Measurements from ENCODE around the gene TNS3. TPM values are rescaled to one million over a fixed set of nuclear protein-coding genes. Genes with fewer than 3 reads are reported as not detected.

TNS3 gene
- total and polyA plus RNA-seq, 2 donors (not counting 1 experiment from before 2014, with no cell fraction given), result 11.4 to 77.5 TPM

DNA sequence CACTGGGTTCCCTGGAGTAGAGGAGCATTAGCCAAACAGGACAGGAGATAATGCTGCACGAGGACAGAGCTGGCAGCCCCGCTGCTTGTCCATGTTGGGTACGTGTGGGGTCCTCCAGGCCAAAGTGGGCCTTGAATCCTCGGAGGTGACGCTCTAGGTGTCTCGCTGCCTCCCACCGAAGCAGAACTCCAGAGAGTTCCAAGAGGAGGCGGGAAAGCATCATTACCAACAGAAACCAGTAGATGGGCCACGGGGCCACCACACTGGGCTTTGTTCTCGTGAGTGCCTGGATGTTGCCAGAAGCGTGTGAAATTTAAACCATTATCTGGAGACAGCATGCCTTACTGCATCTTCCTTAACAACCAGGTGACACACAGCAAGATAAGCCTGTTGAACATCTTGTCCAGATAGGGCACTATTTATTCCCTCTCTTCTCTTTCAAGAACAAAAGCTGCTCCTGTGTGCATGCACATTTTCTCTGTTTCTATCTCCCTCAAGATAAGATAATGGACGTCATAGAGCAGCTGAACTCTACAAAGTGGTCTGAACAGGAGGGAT, 56.8 kb downstream of the TNS3 start:
- Mint-ChIP-seq H3K4me3 (no peak overlapping the region), H3K9me3 (ENCODE audit: insufficient read depth) (no peaks in the 10 kb centered on the region), H3K27ac (no peak overlapping the region), H3K4me1 (peaks cover 6% of the 10 kb centered on the region), H3K27me3 (no peaks in the 10 kb centered on the region)
- H3K36me3 ChIP-seq (replicated peaks in 1 of 2; ENCODE audit: control extremely low read depth in 1 of 2, control insufficient read depth in 1 of 2, extremely low read depth in 1 of 2, insufficient read depth in 2 of 2, low read length in 1 of 2), result peaks cover 0 to 38% of the 10 kb centered on the region in 2 experiments
- no peak overlapping the region for H3K9ac ChIP-seq (ENCODE audit: low read length)
- intact Hi-C loops (cut with micrococcal nuclease), result no loop called here
- POLR2A ChIA-PET, result interaction anchor here (0.7 kb wide), 2 partner anchors 23 to 126 kb away, joined by 3 to 4 read pairs; no protein-coding TSS in a partner anchor
- no peak overlapping the region for H3K4me2 ChIP-seq (replicated peaks; ENCODE audit: low read depth, low read length, poor library complexity, severe bottlenecking)
- DNase-seq (no peak), ATAC-seq (ENCODE audit: low read depth) (no peak)
- WGBS (ENCODE audit: insufficient coverage), result 97% methylated on average over 12 of the region's 12 CpGs
- peaks cover 0 to 2% (median 0%) of the 10 kb centered on the region in 3 donors for H3K9me3 ChIP-seq (ENCODE audit: control extremely low read depth in 1 of 3, control insufficient read depth in 2 of 3, insufficient read depth in 1 of 3, low read length in 2 of 3)
- H3K4me3 ChIP-seq (ENCODE audit: control extremely low read depth in 1 of 5, extremely low read depth in 1 of 5, insufficient read depth in 1 of 5, low read depth in 2 of 5, low read length in 4 of 5), result no peak overlapping the region
- no peak overlapping the region for H3K27ac ChIP-seq (ENCODE audit: low read length in 2 of 2)
- H3K79me2 ChIP-seq (ENCODE audit: control insufficient read depth, insufficient read depth, low read length), result peaks cover 10% of the 10 kb centered on the region
- H4K20me1 ChIP-seq (ENCODE audit: control insufficient read depth, insufficient read depth, low read length, poor library complexity, severe bottlenecking), result no peaks in the 10 kb centered on the region
- H2AFZ ChIP-seq (ENCODE audit: insufficient read depth, low read depth, low read length, poor library complexity, severe bottlenecking), result no peak overlapping the region
- H3K27me3 ChIP-seq (replicated peaks in 1 of 4; ENCODE audit: control extremely low read depth in 1 of 4, control insufficient read depth in 3 of 4, insufficient read depth in 4 of 4, low read length in 3 of 4), result no peaks in the 10 kb centered on the region
- CTCF ChIA-PET, result no interaction called here
- H3K4me1 ChIP-seq (ENCODE audit: control insufficient read depth in 2 of 2, insufficient read depth in 2 of 2, low read length in 2 of 2), result no peaks in the 10 kb centered on the region
- TF ChIP-seq, protein P1, sequence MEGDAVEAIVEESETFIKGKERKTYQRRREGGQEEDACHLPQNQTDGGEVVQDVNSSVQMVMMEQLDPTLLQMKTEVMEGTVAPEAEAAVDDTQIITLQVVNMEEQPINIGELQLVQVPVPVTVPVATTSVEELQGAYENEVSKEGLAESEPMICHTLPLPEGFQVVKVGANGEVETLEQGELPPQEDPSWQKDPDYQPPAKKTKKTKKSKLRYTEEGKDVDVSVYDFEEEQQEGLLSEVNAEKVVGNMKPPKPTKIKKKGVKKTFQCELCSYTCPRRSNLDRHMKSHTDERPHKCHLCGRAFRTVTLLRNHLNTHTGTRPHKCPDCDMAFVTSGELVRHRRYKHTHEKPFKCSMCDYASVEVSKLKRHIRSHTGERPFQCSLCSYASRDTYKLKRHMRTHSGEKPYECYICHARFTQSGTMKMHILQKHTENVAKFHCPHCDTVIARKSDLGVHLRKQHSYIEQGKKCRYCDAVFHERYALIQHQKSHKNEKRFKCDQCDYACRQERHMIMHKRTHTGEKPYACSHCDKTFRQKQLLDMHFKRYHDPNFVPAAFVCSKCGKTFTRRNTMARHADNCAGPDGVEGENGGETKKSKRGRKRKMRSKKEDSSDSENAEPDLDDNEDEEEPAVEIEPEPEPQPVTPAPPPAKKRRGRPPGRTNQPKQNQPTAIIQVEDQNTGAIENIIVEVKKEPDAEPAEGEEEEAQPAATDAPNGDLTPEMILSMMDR (IDR thresholded peaks at IDR 0.05), result no peak
- TF ChIP-seq EZH2 (IDR thresholded peaks at IDR 0.05; ENCODE audit: borderline replicate concordance, insufficient read depth, low read depth, low read length, poor library complexity, severe bottlenecking), result no peak

DNA sequence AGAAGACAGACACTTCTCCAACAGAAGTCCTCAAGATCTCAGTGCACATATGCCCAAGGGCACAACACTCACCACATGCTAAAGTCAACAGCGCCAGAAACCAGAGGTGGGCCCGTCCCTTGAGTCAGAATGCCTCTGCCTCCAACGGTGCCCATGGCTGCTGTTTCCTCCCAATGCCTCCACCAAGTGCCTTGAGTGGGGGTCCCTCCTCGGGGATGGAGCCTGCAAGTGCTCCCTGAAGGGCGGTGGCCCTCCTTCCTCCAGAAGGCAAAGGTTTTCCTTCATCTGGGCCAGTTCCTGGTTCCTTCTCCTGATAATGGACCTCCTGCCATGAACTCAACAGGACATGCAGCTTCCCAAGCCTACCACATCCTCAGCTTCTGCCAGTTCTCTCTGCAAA, 58.5 kb downstream of the TNS3 start:
- no peak for ATAC-seq (ENCODE audit: low read depth)
- Mint-ChIP-seq H3K27me3 (no peaks in the 10 kb centered on the region), H3K4me3 (no peak overlapping the region), H3K27ac (no peak overlapping the region), H3K4me1 (peaks cover 4% of the 10 kb centered on the region), H3K9me3 (ENCODE audit: insufficient read depth) (no peaks in the 10 kb centered on the region)
- Histone ChIP-seq H3K9ac (ENCODE audit: low read length) (no peak overlapping the region), H3K27ac (ENCODE audit: low read length in 2 of 2) (no peak overlapping the region), H3K9me3 (ENCODE audit: control extremely low read depth in 1 of 3, control insufficient read depth in 2 of 3, insufficient read depth in 1 of 3, low read length in 2 of 3) (peaks cover 0 to 2% (median 0%) of the 10 kb centered on the region in 3 donors), H3K27me3 (replicated peaks in 1 of 4; ENCODE audit: control extremely low read depth in 1 of 4, control insufficient read depth in 3 of 4, insufficient read depth in 4 of 4, low read length in 3 of 4) (no peaks in the 10 kb centered on the region), H3K4me1 (ENCODE audit: control insufficient read depth in 2 of 2, insufficient read depth in 2 of 2, low read length in 2 of 2) (no peaks in the 10 kb centered on the region), H3K4me2 (replicated peaks; ENCODE audit: low read depth, low read length, poor library complexity, severe bottlenecking) (no peak overlapping the region), H3K79me2 (ENCODE audit: control insufficient read depth, insufficient read depth, low read length) (peaks cover 11% of the 10 kb centered on the region), H3K36me3 (replicated peaks in 1 of 2; ENCODE audit: control extremely low read depth in 1 of 2, control insufficient read depth in 1 of 2, extremely low read depth in 1 of 2, insufficient read depth in 2 of 2, low read length in 1 of 2) (peaks cover 0 to 39% of the 10 kb centered on the region in 2 experiments), H2AFZ (ENCODE audit: insufficient read depth, low read depth, low read length, poor library complexity, severe bottlenecking) (no peak overlapping the region), H4K20me1 (ENCODE audit: control insufficient read depth, insufficient read depth, low read length, poor library complexity, severe bottlenecking) (no peaks in the 10 kb centered on the region), H3K4me3 (ENCODE audit: control extremely low read depth in 1 of 5, extremely low read depth in 1 of 5, insufficient read depth in 1 of 5, low read depth in 2 of 5, low read length in 4 of 5) (no peak overlapping the region)
- WGBS (ENCODE audit: insufficient coverage), result 97% methylated on average over 5 of the region's 5 CpGs
- CTCF ChIA-PET, result no interaction called here
- TF ChIP-seq, protein P1 (IDR thresholded peaks at IDR 0.05), result no peak
- no peak for TF ChIP-seq EZH2 (IDR thresholded peaks at IDR 0.05; ENCODE audit: borderline replicate concordance, insufficient read depth, low read depth, low read length, poor library complexity, severe bottlenecking)
- intact Hi-C loops (cut with micrococcal nuclease), result no loop called here
- DNase-seq, result no peak
- POLR2A ChIA-PET, result interaction anchor here (0.6 kb wide), 1 partner anchor 121 kb away, joined by 3 read pairs; no protein-coding TSS in a partner anchor

Data from B cell (primary cell).